ENCODE measurements around the gene KIAA1191.

The KIAA1191 gene

DNA sequence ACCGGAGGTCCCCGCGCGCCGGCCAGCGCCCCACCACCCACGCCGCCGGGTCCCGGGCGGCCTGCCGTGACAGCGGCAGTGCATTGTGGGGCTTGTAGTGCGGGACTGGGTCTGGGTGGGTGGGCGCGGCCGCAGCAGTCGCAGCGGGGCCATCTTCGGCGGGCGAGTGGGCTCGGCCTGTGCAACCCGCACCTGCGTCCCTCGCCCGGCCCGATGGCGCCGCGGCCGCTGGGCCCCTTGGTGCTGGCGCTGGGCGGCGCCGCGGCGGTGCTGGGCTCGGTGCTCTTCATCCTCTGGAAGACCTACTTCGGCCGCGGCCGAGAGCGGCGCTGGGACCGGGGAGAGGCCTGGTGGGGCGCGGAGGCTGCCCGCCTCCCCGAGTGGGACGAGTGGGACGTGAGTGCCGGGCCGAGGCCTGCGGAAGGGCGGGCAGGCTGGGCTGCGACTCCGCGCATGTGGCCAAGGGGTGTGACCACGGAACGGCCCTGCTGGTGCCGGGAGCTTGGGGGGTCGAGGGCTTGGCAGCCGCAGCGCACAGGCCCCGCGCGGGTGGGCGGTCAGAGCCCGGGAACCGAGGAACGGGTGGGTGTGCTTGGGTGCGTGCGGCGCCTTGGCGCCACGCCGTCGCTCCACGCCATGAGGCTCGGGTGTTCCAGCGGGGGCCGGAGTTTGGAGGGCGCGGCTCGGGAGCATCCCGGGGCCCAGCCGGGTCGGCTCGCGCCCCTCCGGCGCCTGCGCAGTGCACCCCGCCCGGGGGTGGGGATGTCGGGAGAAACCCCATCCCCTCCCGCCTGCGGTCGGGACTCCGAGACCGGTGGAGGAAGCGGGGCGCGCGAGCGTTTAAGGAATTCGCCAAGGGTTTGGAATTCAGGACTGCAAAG lies 4.0 kb upstream of the KIAA1191 start, which contains the start of gene ARL10:
TSS of gene ARL10 (plus strand) at position 137 of the 881 bp plus-strand sequence. CDS start at position 214, 77 bp downstream.
- DNase-seq, result peak in 49 of 56 donors; percentile 15 to 78 (median 50)

DNA sequence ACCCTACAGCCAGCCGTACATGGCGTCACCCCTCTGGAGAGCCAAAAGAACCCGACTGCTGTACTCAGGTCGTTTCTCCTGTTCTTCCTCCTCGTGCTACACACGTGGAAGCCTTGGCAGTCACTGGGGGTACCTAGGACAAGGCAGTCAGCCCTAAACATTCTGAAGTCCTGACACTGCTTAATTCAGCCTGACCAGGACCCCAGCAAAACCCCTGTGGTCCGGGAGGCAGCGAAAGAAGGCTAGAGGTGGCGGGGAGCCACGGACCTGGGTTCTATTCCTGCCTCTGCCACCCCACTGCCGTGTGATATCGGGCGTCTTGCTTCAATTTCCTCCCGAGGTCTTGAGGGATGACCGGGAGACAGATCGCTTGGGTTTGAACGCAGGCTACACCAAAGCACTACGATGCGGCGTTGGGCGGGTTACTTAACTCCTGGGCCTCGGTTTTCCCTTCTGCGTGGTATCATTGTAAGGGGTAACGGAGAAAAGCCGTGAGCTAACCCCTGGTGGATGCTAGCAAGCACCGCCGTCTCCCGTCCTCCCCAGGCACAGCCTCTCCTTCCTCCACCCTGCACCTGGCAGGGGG lies 3.3 kb upstream of the KIAA1191 start:
- peak in 3 of 56 donors; percentile 31 to 39 (median 37) for DNase-seq

DNA sequence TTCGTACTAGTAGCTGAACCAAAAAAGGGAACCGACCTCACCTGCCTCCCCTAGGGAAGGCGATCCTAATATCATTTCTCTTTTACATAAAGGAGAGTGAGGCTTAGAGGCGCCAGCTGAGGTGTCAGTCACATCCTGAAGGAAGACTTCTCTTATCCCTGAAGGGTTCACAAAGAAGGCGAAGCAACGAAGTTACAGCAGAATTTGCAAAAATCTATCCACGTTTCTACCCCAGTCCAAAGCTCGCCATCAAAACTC lies 598 bp upstream of the KIAA1191 start:
- no peak for DNase-seq

DNA sequence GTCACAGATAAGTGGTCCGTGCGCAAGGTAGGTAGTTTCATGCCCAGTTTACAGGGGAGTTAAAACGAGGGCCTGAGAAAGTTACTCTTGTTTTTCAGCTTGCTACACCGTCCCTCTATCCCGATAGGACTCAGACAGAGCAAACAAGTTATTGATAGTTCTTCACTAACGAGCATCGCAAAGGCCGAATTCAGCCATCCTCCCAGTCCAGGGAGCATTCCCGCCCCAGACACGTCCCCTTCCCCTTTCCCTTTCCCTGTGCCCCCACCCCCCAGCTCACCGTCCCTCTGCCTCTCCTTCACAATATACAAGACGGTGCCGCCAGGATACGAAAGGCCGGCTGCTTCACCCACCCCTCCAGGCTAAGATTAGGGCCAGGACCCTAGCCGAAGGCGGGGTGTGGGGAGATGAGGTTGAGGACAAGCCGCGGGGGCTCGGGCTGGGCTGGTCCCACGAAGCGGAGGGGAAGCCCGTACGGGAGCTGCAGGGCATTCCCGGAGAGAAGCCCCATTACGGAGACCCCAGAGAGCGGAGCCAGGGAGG lies 599 bp downstream of the KIAA1191 start:
- DNase-seq, result peak in 13 of 56 donors; percentile 26 to 67 (median 42)

DNA sequence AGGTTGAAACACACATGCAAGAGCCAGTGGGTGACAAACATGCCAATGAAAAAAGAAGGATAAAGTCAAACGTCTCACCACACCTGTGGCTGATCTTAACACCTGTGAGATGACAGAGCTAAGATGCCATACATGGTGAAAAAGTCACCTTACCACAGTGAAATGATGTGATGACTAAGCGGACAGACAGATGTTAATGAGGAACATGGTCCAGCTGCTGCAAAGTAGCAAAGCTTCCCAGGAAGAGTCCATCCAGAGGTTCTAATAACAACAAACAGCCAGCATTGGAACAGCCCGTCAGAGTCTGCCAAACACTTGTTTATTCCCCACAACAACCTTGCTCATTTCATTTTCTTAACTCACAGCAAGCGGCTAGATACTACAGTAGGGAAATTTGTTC lies 1.9 kb downstream of the KIAA1191 start:
- no peak for DNase-seq

DNA sequence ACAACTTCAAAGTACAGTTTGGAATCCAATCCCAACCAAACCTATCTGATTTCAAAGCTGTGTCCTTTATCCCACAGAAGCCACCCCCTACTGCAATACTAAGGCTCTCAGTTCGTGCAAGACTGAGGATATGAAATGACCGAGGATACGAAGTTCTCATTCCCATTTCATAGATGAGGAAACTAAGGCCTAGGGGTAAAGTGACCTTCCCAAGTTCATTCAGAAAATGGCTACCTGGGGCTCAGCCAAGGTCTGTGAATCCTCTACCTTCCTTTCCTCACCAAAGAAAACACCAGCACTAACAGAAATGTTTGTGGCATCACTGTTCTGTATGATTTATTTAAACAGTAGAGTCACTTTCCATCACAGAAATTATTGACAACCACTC lies 5.4 kb downstream of the KIAA1191 start:
- DNase-seq, result no peak

DNA sequence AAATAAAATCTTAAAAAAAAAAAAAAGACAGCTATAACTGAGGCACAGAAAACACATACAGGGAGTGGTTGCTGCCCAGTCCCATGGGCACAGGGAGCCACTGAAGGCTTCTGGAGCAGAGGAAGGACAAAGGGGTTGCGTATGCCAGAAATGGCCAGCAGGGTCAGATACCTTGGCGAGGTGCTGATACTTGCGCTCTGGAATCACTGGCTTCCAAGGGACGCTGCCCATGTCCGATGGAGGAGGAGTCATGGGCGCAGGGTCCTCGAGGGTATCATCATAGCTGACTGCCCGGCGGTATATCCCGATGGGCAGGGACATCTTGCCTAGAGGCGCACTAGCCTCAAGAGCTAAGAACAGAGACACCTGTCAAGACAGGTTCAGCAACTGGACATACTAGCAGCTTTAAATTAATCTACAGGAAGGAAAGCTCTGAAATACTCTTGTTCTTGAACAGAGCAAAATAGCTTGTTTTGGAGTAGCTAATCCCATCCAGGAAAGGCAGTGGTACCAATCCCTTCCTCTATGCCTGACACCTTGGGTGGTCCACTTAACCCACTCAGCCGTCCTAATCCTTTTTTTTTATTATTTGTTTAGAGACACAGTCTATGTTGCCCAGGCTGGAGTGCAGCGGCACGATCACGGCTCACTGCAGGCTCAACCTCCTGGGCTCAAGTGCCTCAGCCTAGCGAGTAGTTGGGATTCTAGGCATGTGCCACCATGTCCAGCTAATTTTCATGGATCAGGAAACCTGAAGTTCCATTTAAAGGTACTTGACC lies 6.0 kb downstream of the KIAA1191 start:
- no peak for DNase-seq

DNA sequence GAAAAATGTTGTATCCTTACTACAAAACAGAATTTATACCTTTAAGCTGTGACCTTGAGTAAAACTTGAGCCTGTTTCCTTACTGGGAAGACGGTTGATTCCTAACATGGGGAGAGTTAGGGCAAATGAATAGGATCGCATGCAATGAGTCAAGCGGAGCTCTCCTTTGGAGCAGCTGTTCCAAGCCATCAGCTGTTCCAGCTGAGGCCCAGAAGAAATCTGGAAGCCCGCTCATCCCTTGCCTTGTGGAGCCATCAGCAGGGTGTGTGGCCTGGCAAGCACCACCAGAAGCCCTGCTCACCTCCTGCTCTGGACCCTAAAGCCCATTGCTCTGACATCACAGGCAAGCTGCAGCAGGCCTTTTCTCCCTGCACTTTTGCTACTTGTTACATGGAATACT lies 8.0 kb downstream of the KIAA1191 start:
- DNase-seq, result no peak

DNA sequence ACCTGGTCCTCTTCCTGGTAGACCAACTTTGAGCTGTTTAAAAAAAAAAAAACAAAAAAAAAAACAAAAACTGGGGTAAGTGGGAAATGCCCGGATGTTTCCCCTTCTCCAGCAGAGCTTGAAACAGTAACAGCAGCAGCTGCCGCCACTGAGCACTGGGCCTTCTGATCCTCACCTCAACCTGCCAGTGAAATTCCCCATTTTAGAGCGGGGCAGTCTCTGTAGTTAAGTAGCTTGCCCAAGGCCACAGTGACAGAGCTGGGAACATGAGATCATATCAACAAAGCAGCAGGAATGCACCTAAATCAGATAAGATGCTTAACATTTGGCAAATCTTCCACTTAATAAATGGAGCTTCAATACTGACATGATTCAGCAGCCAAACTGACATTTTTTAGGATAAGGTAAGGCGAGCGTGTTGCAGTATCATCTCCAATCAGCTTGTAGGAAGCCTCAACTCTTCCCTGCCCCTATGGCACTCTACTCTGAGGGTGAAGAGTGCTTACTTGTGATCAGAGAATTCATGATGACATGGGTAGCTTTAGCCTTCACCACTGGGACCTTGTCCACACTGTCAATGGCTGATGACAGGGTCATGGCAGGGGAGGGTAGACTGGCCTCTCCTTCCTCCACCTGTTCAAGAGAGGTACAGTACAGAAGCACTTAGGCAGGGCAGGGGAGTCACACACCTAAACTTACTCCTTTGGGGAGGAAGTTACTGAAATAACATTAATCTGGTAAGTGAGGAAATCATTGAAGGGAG lies 9.3 kb downstream of the KIAA1191 start:
- DNase-seq, result no peak

DNA sequence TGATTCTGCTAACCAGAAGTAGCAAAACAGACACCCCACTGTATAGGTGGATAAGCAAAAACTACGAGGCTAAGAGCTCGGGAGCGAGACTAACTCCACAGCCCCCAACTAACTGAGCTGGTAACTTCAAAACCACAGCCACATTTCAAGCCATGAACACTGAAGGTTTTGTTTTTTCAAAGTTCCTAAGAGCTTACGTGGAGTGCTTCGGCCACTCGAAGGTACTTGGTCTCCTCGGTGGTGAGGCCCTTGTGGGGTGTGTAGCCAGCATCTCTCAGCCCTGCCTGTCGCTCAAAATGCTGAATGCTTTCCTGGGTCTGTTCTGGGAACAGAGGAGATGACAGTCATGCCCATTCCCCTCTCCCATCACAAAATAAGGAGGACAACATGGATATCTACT lies 11.1 kb downstream of the KIAA1191 start:
- DNase-seq, result no peak

DNA sequence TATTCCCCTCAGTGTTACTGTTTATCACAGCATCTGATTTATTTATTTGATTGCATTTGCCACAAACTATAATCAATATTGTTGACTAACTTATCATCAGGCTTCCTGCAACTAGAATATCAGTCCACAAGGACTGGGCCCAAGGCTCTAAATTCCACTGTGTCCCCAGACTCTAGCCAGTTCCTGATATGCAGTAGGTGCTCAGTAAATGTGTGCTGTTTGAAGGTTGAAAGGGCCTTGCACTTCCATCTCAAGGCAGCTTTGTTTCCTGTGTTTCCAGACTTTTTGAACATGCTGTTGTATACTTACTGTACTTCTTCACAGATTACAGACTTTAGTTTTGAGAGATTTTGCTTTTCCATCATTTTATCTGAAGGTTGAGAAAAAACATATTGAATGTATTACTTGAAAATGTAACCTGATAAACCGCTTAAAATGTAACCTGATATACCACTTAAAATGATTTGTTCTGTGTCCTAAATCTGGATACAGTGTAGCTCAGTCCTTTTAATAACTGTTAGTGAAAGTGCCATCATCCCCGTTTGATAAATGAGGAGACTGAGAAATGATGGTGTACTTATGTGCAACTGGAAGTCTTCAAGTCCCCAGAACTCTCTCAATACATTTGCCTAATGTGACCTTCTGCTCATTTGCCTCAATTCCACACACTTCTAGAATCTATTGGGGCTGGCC lies 18.7 kb downstream of the KIAA1191 start:
- no peak for DNase-seq

DNA sequence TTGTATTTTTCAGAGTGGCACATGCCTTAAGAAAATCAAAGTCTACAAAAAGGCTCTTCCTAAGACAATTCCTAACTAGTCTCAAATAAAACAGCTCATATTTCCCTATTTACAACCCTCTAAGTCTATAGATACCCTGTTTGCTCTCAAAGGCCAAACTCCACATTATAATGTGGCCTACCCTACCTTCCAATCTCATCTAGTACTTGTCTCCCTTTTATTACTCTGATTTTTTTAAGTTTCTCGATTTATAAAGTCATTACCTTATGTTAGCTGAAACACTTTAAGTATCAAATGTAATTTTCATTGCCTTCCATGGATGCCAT lies 19.4 kb downstream of the KIAA1191 start:
- no peak for DNase-seq

DNA sequence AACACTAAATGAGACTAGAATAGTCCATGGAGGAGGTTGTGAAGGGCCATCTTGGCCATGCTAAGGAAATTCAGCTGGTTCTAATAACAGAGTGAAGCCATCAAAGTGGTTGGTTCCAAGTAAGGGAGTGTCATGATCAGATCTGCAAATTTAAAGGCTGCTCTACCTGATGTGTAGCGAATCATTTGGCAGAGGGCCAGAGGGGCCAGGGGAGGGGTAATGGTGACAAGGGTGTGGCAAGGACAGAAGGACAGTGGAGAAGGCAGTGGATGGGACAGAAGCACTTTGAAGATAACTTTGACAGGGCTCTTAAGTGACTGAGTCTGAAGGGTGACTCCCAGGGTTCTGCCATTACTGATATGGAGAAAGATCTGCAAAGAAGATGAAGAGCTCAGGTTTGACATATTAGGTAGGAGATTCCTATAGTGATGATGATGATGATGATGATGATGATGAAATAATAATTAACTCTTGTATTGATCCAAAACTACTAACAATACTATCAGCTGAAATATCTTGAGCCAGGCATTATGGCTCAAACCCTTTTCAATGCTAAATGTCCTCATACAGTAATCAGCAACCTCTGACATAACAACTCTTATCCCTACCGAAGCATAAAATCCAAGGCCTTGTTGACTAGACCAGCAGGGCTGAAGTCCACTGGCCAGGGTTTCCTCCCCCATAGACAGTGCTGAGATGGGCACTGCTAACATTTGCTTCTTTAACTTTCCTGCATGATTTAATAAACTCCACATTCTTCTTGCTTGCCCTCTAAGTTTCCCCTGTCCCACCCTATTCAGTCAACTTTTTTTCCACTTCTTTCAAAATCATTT lies 20.0 kb downstream of the KIAA1191 start:
- DNase-seq, result no peak

DNA sequence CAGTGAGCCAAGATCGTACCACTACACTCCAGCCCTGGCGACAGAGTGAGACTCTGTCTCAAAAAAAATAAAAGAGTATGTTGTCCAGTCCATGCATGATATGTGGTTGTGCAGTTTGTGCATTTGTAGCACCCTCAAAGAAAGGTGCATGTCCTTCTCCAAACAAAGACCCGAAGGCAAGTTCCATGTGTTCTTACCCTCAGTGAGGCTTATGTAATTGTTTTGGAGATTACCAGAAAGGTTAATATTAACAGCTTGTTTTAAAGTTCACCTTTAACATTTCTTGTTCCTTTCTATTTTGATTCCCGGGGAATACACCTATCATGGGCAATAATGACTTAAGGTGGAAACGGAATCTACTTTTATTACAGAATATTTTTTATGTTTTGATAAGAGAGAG lies 22.3 kb downstream of the KIAA1191 start:
- DNase-seq, result no peak

DNA sequence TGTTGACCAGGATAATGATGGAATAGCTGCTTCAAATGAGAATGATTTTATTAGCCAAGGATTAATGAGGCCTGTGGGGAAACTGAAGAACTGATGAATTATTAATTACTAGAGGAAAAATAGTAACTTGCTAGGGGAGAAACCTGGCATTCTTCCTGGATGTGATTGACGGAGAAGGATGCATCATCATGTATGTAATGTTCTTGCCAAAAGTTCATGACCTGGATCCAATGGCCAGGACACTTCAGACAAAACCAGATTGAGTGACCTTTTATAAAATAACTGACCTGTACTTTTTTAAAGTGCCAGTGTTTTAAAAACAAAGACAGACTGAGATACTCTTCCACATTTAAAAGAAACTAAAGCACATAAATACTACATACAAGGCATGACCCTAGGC lies 23.7 kb downstream of the KIAA1191 start:
- no peak for DNase-seq

DNA sequence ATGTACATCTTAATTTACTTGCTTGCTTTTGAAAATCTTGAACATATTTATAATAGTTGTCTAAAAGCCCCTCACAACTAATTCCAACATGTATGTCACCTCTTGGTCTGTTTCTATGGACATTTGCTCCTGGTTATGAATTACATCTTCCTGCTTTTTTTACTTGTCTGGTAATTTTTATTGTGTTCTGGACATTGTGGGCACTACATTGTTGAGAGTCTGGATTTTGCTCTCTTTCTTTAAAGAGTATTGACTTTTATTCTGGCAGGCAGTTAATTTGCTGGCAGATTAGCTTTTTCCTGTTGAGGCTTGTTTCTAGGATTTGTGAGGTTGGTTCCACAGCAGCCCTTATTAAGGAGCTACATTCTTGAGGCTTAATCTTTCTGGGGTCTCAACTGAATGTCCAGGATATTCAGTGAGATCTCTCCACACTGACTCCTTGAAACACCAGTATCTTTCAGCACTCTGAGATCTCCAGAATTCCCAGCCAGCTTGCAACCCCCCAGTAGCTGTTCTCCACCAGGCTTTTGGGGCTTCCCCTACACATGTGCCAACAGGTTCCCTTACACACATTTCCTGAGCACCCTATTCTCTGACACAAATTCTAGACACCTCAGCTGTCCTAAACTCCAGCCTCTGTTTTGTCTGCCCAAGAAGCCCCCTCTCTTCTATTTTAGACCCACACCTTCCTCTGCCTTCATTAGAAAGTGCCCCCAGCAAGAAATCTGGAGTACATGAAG lies 27.4 kb downstream of the KIAA1191 start:
- no peak for DNase-seq

DNA sequence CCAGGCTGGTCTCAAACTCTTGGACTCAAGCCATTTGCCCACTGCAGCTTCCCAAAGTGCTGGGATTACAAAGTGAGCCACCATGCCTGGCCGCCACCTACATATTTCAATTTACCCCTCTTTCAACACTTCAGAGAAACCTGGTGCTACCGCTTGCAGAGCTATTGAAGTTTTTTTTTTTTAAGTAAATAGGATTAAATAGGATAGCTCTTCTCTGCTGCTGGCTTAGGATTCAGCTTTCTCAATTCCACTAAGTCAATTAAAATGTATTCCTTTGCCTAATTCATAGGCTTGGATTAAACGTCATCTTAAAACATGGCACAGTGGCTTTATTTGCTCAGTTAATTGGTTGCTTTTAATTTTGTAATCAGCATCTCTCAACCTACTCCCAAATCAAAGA lies 41.0 kb downstream of the KIAA1191 start:
- DNase-seq, result no peak

DNA sequence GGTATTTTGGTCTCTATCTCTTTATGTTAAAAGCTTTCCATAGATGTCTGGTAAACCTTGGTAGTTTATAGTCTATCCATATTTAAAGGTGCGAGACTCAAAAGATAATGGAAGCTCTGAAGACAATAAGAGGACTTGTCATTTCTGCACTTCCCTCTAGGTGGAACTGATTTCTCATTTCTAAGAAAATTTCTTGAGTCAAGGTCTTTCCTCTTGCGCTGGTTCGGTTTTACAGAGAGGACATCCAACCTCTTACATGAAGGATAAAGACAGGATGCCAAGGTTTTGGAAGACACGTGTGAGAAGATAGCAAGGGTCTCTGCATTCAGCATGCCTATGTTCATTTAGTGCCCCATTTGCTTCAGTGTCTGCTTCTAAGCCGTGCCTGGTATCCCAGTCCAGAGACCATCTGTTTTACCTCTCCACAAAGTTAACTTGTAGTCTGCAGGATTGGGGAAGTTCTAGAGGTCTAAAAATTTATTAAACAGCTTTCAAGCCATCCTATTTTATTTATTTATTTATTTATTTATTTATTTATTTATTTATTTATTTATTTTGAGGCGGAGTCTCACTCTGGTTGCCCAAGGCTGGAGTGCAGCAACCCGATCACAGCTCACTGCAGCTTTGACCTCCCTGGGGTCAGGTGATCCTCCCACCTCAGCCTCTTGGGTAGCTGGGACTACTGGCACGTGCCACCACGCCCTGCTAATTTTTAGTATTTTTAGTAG lies 41.6 kb downstream of the KIAA1191 start:
- no peak for DNase-seq

Data from nucleus accumbens (tissue), 56 donors.